GM18861 (cell line): ENCODE measurements around the gene SLC43A2.
"Not testable (repeated sequence)": the region's sequence is repeated elsewhere in the genome, so short reads cannot be mapped to it uniquely, and the experiment has no call there.

Experiments used
- ATAC-seq: cut with Tn5 transposase; IDR thresholded peaks from one replicate; pipeline ENCODE4 v1.9.1; 2021; ENCODE audit not compliant: unreplicated experiment

Gene SLC43A2

DNA sequence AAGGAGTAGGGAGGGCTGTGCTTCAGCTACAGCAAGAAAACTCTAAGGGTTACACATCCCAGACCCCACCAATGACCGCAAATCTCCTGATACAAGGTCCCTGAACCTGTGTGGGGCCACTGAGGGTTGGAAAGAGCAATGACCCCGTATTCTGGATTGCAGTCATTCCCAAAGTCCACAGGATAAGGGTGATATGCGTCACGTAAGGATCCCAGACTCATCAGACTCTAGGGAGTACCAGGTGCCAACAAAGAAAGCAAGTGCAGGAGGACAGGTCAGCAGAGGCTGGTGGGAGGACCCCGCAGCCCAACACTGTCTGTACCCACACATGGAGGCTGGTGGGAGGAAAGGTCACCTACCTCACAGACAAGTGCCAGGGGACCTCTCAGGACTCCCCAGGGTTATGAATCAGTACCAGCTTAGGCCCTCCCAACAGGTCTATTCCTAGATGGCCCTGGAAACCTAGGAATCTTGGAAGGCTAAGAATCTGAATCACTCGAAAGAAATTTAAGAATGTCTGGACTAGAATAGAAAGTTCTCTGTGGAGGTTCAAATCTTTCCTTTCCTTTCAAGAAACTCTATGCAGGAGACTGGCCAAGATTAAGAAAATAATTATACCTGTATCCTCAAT is 82.2 kb downstream of the SLC43A2 start:
- no peak for ATAC-seq

DNA sequence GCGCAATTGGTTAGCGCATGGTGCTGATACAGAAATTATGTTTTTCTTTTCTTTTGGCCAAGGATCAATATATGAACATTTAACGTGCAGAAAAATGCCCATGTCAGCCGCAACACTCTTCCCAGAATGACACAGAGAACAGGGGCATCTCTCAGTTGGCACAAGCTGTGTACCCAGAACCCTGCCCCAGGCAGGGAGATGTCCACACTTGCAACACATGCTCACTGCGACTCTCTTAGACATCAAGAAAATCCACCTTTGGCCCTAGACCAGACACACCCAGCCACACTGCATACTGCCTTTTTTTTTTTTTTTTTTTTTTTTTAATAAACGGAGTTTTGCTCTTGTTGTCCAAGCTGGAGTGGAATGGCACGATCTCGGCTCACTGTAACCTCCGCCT is 83.0 kb downstream of the SLC43A2 start:
- no peak for ATAC-seq

- ATAC-seq = no peak
Observed at GRCh38 chr17:1542316-1542715, 86.3 kb downstream of the SLC43A2 start.

DNA sequence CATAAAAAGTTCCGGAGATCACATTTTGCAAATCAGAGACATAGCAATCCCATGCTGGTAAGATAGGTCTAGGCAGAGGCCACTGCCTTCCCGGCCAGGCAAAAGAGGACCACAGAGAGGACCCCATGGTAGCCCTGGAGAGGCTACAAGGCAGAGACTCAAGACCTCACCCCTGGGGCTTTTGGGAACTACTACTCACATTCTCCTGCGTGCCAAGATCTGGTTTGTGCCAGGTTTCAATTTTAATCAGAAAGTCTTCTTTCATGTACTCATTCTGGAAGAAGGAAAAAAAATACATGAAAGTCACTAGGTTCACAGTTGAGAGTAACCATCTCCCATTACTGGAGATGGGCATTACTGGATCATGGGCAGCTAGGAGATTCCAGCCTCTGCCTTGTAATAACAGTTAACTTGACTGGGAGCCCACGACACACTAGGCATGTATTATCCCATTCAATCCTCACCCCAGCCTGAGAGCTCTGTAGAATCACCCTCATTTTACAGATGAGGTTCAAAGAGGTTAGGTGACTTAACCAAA is 87.2 kb downstream of the SLC43A2 start:
- no peak for ATAC-seq

GRCh38 chr17:1539811-1540210 is 88.8 kb downstream of the SLC43A2 start:
- no peak for ATAC-seq

GRCh38 chr17:1535737-1536136 is 92.9 kb downstream of the SLC43A2 start:
- ATAC-seq = no peak

- ATAC-seq = no peak
Observed at GRCh38 chr17:1533661-1534325, 94.8 kb downstream of the SLC43A2 start.

GRCh38 chr17:1532836-1533602 is 95.6 kb downstream of the SLC43A2 start:
- ATAC-seq = no peak

DNA sequence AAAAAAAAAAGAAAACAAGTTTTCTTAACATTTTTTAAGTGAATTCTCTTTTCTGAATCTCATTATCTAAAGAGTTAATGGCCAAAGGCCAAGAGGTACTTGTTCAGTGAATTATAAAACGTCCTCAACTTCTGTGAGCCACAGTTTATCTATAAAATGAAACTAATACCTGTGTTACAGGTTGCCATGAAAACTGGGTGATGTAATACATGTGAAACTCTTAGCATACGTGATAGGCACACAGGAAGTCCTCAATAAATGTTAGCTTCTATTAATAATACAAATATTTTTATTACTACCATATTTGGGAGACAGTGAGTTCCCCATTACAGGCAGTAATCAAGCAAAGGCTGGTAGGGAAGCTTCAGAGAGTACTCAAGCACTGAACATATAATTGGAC is 98.8 kb downstream of the SLC43A2 start:
- ATAC-seq = no peak

DNA sequence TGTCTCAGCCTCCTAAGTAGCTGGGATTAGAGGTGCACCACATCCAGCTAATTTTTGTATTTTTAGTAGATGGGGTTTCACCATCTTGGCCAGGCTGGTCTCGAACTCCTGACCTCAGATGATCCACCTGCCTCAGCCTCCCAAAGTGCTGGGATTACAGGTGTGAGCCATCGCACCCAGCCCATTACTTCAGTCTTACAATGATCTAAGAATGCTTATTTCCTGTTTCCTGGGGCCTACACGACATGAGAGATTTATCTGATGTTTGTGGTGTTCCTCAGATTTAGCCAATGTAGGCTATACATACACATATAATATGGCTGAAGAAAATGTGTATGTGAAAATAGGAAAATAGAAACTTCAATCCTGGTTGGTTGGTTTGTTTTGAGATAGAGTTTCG is 101.8 kb downstream of the SLC43A2 start:
- not testable (repeated sequence) for ATAC-seq

DNA sequence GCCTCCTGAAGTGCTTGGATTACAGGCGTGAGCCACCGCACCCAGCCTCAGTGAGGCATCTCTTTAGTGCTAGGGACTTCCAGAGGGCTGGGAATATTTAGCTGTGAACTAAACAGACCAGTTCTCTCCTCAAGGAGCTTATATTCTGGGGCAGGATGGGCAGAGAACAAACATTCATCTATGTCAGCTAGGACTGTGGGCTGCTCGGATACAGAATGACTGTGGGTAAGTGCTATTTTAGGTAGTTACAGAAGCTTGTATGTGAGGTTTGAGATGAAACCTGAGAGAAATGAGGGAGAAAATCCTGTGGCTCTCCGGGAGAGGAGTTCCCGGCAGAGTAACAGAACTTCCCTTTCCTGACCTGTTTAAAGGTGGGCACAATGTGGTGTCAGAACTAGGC is 106.0 kb downstream of the SLC43A2 start:
- no peak for ATAC-seq

- no peak for ATAC-seq
Observed at GRCh38 chr17:1521086-1521640, 107.5 kb downstream of the SLC43A2 start.

DNA sequence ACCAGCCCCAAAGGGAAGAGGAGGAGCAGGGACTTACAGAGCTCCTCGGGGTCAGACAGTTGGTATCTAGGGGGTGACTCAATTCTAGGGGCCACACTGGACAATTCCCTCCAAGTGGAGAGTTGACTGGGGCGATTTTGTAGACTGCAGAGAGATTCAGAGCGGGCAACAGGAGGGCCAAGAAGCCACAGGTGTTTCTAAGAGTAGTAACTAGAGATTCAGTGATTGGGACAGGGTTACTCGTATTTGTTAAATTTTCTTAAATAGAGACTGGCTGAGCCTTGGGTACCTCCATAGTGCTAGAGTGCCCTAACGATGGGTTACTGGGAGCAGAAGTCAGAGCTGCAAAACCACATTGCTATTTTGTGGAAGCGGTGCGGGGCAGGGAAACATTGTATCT is 109.0 kb downstream of the SLC43A2 start:
- ATAC-seq = no peak
